LNCAP (cell line): ENCODE results near the gene SNURF.

Source experiments
- CTCF ChIP-seq: fragments of 450-650 bp; IDR thresholded peaks from 2 replicates; pipeline ENCODE4 v1.5.1; 2017; ENCODE audit warnings: mild to moderate bottlenecking

The SNURF gene

GRCh38 chr15:24986653-24987052 is 31.9 kb downstream of the SNURF start:
- no peak for TF ChIP-seq CTCF
